ENCODE measurements around the gene KLHDC9. TPM values are rescaled to one million over a fixed set of nuclear protein-coding genes. Genes with fewer than 3 reads are reported as not detected.
A peak's percentile ranks its signal among the peaks of the same experiment; 100 is the strongest.

Gene KLHDC9
- total and polyA plus RNA-seq, 2 of the 8 experiments (the other 6 are each of a cell fraction or from before 2014, with no cell fraction given), result 6.5 to 15.6 TPM

- Histone ChIP-seq H3K23me2 (ENCODE audit: low read depth, low read length) (no peaks in the 10 kb centered on the region), H3K4me2 (ENCODE audit: insufficient read depth in 1 of 2, low read depth in 2 of 2, low read length in 2 of 2) (no peak overlapping the region), H2BK5ac (ENCODE audit: low read depth, low read length) (0 out of 2 replicates have a peak overlapping the region, but pooled peaks have one; percentile 44), H4K8ac (ENCODE audit: extremely low read depth, insufficient read depth, low read length) (peak overlapping the region; percentile 45), H3K18ac (ENCODE audit: extremely low read depth, low read length) (no peak overlapping the region), H3K14ac (ENCODE audit: insufficient read length) (no peak overlapping the region), H3K56ac (replicated peaks; ENCODE audit: insufficient read length, low read depth, low read length) (peak overlapping the region; percentile 54), H3K9ac (replicated peaks in 1 of 4; ENCODE audit: extremely low read depth in 1 of 4, low read depth in 3 of 4, low read length in 3 of 4) (no peak overlapping the region), H2AK5ac (ENCODE audit: low read depth, low read length) (no peak overlapping the region), H3K4me3 (ENCODE audit: extremely low read depth in 1 of 4, insufficient read depth in 2 of 4, low read depth in 3 of 4, low read length in 4 of 4) (no peak overlapping the region), H3K36me3 (ENCODE audit: control insufficient read depth in 2 of 4, insufficient read depth in 4 of 4, low read length in 3 of 4) (no peaks in the 10 kb centered on the region), H2BK120ac (replicated peaks; ENCODE audit: low read depth, low read length) (no peak overlapping the region), H3K23ac (ENCODE audit: insufficient read length) (no peak overlapping the region), H3K9me3 (ENCODE audit: insufficient read depth in 2 of 2, low read depth in 1 of 2, low read length in 1 of 2) (no peaks in the 10 kb centered on the region), H3K27me3 (replicated peaks in 1 of 4; ENCODE audit: control insufficient read depth in 3 of 4, extremely low read depth in 1 of 4, insufficient read depth in 3 of 4, low read length in 3 of 4) (no peaks in the 10 kb centered on the region), H3K4ac (replicated peaks; ENCODE audit: insufficient read length, low read depth, low read length) (peak overlapping the region; percentile 21), H2BK12ac (ENCODE audit: low read depth, low read length) (0 out of 2 replicates have a peak overlapping the region, but pooled peaks have one; percentile 84), H4K20me1 (replicated peaks in 1 of 2; ENCODE audit: control insufficient read depth in 1 of 2, insufficient read depth in 2 of 2, low read length in 2 of 2) (peaks cover 0 to 3% of the 10 kb centered on the region in 2 experiments), H2AFZ (ENCODE audit: low read length) (no peak overlapping the region), H3K79me2 (ENCODE audit: control insufficient read depth in 1 of 2, insufficient read depth in 2 of 2, low read length in 2 of 2) (no peaks in the 10 kb centered on the region), H2BK20ac (ENCODE audit: low read length) (no peak overlapping the region), H3K4me1 (replicated peaks in 1 of 4; ENCODE audit: control insufficient read depth in 3 of 4, insufficient read depth in 4 of 4, low read length in 3 of 4) (peaks cover 0 to 8% (median 3%) of the 10 kb centered on the region in 4 experiments; a peak in 3 of 7 replicates), H3K79me1 (ENCODE audit: low read depth, low read length) (no peaks in the 10 kb centered on the region), H2BK15ac (ENCODE audit: low read length) (no peak overlapping the region; the same call in 1 of the 2 replicates), H3K27ac (ENCODE audit: low read depth, low read length) (no peak overlapping the region), H4K91ac (replicated peaks; ENCODE audit: insufficient read length, low read length) (no peak overlapping the region), H4K5ac (ENCODE audit: insufficient read length, low read depth, low read length) (no peak overlapping the region)
- 84% methylated on average over 9 of the region's 9 CpGs; no CpG with 5 or more reads in 1 of the 2 experiments for WGBS, 2 experiments (ENCODE audit: extremely low coverage in 1 of 2, insufficient coverage in 1 of 2, insufficient read length in 1 of 2, insufficient replicate concordance in 2 of 2, low coverage in 1 of 2, low lambda C conversion rate in 2 of 2, missing lambda C conversion rate in 1 of 2)
- ChIA-PET CTCF (ENCODE audit: partially characterized antibody) (interaction anchor here (0.6 to 17.8 kb wide), 23 partner anchors 11 to 703 kb away, joined by 3 to 282 read pairs (median 4); partner anchors contain the start of genes F11R, KLHDC9, LY9 and NECTIN4), POLR2A (ENCODE audit: partially characterized antibody) (interaction anchor here (0.6 to 2.5 kb wide), 5 partner anchors 25 to 60 kb away, joined by 3 to 6 read pairs (median 3); partner anchors contain the start of genes DEDD and USF1)
- DNase-seq (ENCODE audit: low read depth in 1 of 2, low spot score in 2 of 2) (peak; percentile 33 to 65), FAIRE-seq (no peak)
- TF ChIP-seq ASH2L (IDR thresholded peaks at IDR 0.05; ENCODE audit: low read length) (no peak), ATF2 (IDR thresholded peaks at IDR 0.05; ENCODE audit: low read length) (no peak), RAD21 (IDR thresholded peaks at IDR 0.05 in 1 of 2, conservative IDR thresholded peaks at IDR 0.05 in 1 of 2; ENCODE audit: low read depth in 2 of 2, low read length in 2 of 2) (peak; percentile 66 to 81), CTCF (IDR thresholded peaks at IDR 0.05; ENCODE audit: control extremely low read depth in 1 of 3, insufficient read depth in 1 of 3, low read depth in 1 of 3, low read length in 3 of 3) (peak; percentile 72 to 84 (median 81)), SP1 (IDR thresholded peaks at IDR 0.05; ENCODE audit: low read depth, low read length) (no peak), CREB1 (IDR thresholded peaks at IDR 0.05) (no peak)
These were observed 26.2 kb upstream of the KLHDC9 start for GRCh38 chr1:161071886-161072371.
